HG03175 (cell line): Measurements from ENCODE around the gene RTEL1.
"Not testable (repeated sequence)": the region's sequence is repeated elsewhere in the genome, so short reads cannot be mapped to it uniquely, and the experiment has no call there.

Experiments
- ATAC-seq: cut with Tn5 transposase; IDR thresholded peaks from one replicate; pipeline ENCODE4 v1.9.1; 2021; ENCODE audit warnings: mild to moderate bottlenecking, moderate library complexity; ENCODE audit not compliant: unreplicated experiment

Gene RTEL1

DNA sequence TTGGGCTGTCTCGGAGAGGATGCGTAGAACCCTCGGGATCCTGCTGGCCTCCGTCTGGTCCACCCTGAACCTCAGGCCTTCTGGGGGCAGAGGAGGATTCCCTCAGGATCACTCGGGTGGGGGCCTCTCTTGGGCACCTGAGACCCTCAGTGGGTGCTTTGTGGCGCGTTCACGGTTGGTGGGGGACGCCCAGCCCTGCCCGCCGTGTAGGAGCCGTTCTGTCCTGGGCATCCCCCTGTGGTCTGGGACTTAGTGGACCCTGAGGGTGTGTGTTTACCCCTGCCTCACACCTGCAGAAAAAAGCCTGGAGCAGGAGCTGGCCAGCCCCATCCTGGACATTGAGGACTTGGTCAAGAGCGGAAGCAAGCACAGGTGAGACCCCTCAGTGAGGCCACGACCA is 7.6 kb downstream of the RTEL1 start:
- no peak for ATAC-seq

DNA sequence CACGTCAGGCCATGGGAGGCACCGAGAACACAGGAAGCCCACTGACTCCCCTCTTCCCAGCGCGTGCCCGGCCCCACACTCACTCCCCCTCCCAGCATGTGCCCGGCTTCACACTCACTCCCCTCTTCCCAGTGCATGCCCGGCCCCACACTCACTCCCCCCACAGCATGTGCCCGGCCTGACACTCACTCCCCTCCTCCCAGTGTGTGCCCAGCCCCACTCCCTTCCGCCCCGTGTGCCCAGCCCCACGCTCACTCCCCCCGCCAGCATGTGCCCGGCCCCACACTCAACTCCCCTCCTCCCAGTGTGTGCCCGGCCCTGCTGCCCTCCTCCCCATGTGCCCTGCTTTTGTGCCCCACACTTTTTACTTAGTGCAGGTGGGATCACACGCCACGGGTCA is 9.7 kb downstream of the RTEL1 start:
- ATAC-seq = no peak

DNA sequence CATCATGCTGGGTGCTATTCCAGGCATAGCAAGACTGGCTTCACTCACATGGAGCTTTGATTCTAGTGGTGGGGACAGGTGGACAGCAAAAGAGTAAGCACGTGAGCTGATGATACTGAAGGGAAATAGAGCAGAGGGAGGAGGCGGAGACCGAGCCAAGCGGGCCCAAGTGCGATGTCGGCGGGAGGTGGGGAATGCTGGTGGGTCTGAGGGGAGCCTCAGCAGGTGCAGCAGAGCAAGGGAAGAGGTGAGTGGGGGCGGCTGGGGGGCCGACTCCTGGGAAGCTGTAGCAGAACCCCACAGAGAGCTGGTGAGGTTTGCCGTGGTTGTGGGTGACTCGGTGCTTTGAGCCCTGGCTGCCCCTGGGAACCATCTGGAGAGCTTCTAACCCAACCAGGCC is 10.2 kb downstream of the RTEL1 start:
- ATAC-seq = no peak

DNA sequence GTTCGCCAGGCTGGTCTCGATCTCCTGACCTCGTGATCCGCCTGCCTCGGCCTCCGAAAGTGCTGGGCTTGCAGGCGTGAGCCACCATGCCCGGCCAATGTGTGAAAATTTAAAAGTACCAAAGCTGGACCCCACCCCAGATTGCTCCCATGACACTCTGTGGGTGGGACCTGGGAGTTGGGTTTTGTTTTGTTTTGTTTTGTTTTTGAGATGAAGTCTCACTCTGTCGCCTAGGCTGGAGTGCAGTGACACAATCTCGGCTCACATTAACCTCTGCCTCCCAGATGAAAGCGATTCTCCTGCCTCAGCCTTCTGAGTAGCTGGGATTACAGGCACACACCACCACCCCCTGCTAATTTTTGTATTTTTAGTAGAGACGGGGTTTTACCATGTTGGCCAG is 13.6 kb downstream of the RTEL1 start:
- not testable (repeated sequence) for ATAC-seq

DNA sequence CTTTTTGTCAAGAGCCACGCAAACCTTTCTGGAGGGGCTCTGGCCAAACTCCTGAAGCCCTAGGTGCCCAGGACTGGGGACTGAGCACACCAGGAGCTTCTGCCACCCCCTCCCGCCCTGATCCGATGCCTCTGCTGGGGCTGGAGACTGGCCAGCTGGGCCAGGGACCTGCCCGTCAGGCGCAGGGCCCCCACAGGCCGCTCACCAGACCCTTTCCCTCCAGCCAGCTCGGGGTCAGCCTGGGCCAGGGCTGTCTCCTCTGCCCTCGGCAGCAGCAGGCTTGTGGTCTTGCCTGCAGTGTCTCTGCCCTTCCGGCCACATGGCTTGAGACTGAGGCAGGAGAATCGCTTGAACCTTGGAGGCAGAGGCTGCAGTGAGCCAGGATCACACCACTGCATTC is 14.6 kb downstream of the RTEL1 start:
- no peak for ATAC-seq

DNA sequence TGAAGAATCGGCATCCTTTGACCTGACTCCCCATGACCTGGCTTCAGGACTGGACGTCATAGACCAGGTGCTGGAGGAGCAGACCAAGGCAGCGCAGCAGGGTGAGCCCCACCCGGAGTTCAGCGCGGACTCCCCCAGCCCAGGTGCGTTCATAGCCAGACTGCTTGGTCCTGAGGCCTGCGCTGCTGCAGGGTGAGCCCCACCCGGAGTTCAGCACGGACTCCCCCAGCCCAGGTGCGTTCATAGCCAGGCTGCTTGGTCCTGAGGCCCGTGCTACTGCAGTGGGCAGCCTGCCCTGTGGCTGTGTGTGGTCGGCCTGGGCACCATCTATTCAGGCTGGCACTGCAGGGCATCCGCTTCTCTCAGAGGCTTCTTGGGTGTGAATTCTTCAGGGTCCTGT is 15.8 kb downstream of the RTEL1 start:
- no peak for ATAC-seq

DNA sequence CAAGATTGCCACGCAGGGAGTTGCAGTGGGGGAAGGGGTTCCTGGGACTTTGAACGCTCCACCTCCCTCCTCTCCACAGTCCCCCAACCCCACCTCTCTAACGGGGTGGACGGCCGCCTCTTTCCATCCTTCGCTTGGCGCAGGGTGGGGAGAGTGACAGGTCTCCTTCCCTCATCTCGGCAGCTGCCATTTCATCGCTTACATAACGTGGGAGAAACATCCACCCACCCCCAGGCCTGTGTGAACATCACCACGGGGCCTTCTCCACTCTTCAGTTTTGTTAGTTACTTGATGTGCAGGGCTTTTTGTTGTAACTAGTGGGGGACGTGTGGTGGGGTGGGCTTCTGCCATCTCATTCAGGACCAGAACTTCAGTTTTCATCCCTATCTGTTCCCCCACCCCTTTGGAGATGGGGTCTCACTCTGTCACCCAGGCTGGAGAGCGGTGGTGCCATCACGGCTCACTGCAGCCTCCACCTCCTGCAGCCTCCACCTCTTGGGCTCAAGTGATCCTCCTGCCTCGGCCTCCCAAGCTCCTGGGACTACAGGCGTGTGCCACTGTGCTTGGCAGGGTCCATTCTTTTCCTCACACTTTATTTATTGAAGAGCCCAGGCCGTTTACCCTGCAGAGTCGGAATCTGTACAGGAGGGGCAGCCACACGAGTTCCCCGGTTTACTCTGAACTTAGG is 17.7 kb downstream of the RTEL1 start:
- ATAC-seq = no peak

DNA sequence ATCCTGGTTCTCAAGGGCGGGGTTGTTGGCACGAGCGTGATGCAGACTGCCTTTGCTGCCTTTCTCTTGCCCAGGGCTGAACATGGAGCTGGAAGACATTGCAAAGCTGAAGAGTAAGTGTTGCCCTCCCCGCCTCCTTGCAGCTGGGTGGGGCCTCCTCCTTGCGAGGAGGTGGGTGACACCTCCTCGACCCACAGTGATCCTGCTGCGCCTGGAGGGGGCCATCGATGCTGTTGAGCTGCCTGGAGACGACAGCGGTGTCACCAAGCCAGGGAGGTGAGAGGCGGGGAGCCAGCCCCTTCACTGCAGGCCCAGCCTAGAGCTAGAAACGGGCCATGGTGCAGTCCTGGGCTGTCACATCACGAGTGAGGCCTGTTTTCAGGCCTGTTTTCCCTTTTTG is 20.0 kb downstream of the RTEL1 start:
- no peak for ATAC-seq

DNA sequence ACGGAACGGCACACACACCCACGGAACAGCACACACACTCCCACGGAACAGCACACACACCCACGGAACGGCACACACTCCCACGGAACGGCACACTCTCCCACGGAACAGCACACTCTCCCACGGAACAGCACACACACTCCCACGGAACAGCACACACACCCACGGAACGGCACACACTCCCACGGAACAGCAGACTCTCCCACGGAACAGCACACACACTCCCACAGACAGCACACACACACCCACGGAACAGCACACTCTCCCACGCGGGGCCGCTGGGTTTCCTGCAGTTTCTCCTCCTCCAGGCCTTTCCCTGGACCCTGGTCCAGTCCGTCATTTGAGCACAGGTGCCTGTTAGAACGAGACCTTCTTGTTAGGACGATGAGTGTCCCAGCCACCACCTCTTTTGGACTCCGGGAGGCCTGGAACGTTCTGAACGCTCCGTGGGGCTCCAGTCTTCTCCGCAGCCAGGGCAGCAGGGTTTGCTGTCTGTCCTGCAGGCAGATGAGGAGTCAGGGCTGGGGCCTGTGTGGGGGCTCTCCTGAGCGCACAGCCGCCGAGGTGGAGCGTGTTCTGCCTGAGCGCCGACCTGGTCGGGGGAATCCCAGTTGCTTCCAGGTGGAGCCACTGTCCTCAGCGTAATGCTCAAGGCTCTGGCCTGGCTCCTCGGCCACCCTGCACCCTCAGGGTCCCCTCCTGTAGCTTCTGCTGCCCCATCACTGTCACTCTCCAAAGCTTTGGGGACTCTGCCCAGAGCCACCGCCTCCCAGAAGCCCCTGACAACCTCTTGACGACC is 20.8 kb downstream of the RTEL1 start:
- ATAC-seq = no peak

DNA sequence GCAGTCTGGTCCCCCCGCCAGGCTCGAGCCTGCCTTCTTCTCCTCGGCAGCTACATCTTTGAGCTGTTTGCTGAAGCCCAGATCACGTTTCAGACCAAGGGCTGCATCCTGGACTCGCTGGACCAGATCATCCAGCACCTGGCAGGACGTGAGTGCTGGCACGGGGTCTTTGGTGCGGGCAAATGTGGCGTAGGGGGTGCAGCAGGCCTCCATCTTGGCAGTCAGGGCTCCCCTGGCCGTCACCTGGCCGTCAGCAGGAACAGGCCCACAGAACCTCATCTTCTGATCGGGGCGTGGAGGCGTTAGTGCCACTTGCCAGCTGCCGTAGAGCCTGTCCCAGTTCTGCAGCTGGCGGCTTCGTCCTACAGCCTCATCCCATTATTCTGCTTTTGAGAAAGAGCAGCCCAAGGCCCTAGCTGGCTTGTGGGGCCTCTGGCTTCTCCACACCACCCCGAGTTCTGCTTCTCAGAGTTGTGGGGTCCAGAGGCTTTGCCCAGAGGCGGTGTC is 21.7 kb downstream of the RTEL1 start:
- no peak for ATAC-seq

DNA sequence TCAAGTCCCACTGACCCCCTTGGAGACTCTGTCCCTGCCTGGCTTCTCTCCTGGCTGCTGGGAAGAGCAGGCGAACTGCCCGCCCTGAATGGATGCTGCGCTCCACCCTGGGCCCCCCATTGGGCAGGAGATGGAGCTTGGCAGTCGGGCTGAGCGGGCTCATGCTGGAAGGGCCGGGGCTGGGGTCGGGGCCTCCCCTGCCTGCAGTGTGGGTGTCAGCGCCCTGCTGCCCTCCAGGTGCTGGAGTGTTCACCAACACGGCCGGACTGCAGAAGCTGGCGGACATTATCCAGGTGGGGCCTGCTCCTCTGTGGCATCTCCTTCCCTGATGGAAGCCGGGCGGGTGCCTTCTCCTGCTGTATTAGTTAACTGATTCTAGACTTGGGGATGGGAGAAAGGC is 22.3 kb downstream of the RTEL1 start:
- no peak for ATAC-seq

DNA sequence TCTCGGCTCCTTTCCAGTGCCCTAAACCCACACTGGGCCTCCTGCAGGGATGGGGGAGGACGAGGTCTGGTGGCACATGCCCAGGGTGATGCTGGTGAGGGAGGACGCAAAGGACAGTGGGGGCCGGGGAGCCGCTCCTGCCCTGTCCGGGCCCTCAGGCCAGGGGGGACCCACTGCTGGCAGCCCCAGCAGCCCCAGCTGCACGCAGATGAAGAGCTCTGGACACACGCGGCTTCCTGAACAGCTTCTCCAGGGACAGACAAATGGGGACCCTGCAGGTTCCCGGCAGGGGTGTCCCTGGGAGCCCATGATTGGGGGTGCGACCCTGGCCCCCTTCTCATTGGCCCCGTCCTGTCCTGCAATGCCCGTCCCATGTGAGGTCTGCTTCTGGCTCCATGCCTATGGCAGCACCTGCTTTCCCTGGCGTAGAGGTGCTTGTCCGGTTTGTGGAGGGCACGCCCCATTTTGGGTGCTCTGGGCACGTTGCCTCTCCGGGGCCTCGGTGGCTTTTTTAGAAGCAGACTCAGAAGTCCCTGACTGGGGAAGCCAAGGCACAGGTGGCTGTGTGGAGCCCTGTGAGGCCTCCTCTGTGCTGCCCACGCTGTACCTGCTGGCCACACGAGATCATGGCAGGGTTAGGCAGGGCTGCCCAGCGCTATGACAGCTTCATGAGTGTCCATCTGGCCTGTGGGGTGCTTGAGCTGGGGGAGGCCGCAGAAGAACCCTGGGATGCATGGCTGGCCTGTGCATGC is 22.9 kb downstream of the RTEL1 start:
- no peak for ATAC-seq

DNA sequence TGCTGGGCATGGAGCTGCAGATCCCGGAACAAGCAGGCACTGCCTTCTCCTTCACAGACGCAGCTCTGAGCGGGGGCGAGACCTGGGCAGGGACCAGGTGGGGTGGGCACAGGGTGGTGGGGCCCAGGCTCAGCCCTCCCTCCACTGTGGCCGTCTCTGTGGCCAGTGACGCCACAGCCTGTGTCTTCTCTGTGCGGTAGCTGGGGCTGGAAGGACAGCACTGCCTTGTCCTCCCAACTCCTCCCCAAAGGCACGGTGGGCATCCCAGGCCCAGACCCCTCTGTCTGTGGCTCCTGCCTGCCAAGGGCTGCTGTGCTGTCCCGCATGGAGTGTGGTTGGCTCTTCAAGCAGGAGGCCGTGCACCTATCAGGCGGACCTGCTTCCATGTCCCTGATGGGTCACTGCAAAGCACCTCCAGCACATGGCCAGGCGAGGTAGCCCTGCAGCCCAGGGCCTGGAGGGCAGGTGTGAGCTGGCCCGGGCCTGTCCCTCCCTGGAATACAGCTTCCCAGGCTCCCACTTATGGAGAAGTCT is 23.6 kb downstream of the RTEL1 start:
- no peak for ATAC-seq

DNA sequence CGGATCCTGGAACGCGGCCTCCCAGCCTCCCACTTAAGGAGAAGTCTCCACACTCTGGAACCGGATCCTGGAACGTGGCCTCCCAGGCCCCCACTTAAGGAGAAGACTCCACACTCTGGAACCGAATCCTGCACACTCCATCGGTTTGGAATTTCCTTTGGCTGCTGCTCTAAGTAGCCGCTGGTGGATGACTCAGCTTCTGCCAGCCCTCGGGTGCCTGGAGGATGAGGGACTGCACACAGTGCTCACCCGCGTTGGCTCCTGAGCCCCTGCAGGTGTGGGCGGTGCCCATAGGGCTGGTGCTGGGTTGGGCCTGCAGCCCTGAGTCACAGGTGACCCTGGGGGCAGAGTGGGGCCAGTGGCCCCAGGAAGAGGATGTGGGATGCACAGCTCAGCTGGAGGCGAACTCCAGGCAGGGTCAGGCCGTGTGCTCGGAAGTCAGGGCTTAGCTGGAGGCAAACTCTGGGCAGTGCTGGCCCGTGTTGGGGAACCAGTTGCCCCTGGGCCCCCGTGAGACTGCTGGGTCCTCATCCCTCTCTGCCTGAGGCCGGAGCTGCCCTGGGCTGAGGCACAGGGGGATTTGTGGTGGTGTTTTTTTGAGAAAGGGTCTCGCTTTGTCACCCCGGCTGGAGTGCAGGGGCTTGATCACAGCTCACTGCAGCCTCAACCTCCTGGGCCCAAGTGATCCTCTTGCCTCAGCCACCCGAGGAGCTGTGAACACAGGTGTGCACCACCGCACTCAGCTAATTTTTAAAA is 24.4 kb downstream of the RTEL1 start:
- ATAC-seq = no peak

DNA sequence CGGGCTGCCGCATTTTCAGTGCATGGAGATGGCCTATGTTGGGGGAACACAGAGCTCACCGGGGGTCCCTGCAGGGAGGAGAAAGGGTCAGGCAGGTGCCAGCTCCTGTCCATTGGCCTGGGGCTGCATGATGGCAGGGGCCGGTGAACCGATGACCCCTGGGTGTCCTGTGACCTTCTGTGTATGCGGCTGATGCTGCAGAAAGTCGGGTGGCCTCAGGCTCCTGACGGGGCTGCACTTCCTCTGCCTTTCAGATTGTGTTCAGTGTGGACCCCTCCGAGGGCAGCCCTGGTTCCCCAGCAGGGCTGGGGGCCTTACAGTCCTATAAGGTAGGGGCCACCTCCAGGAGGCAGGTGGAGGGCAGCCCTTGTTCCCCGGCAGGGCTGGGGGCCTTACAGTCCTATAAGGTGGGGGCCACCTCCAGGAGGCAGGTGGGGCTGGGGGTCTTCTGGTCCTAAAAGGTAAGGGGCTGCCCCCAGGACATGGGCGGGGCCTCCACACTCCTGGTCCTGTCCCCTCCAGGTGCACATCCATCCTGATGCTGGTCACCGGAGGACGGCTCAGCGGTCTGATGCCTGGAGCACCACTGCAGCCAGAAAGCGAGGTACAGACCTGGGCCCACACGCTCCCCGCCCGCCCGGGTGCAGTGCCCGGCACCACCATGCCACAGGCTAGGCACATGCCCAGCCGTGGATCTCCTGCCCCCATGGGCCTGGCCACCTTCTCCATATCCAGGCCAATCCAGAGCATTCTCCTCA is 27.3 kb downstream of the RTEL1 start:
- ATAC-seq = no peak

DNA sequence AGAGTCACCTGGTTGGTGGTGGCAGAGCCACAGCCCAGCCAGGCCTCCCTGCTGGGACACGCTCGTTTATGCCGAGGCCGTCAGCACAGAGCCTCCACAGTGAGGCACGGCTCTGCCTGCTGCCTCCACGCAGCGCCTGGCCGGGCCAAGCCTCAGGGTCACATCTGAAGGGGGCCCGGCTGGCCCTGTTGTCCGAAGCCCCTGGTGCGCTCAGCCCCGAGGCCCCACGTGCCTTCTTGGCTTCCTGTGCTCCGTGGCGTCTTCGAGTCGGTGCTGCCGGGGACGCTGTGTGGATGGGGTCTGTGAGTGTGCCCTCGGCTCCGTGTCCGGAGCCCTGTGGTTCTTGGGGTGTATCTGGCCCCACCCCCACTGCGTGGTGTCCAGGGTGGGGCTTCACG is 28.0 kb downstream of the RTEL1 start:
- no peak for ATAC-seq

DNA sequence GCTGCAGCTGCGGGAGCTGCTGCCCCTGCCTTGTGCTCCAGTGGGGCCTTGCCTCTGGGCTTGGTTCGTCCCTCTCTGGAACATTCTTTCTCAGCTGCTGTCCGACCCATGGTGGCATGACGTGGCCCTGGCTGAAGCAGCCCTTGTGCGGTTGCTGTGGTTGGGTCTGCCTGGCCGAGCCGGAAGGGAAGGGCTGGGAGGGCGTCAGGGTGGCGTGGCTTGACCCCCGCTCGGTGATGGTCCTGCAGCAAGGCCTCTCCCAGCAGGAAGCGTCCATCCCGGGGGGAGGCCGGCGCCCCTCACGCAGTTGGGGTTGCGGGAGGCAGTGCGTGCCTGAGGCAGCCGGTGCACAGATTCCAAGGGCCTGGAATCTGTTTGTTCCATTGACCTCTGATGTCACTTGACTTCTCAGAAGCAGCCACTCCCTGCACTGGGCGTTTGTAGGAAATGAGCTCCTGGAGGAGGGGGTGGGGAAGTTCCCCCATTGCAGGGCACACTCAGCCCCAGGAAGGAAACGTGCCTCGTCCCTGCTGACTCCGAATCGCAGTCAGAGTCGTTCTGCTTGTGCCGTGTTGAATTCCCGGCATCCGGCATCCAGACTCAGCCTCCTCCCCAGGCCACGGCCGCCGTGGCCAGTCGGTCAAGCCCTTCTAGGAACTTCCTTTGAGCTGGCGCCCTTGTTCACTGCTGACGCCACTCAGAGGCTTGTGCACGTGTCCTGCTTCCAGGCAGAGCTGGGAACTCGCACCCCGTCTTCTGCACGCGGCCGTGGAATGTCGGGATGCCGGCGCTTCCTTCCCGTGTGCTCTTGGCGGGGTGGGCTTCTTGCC is 28.6 kb downstream of the RTEL1 start:
- no peak for ATAC-seq

DNA sequence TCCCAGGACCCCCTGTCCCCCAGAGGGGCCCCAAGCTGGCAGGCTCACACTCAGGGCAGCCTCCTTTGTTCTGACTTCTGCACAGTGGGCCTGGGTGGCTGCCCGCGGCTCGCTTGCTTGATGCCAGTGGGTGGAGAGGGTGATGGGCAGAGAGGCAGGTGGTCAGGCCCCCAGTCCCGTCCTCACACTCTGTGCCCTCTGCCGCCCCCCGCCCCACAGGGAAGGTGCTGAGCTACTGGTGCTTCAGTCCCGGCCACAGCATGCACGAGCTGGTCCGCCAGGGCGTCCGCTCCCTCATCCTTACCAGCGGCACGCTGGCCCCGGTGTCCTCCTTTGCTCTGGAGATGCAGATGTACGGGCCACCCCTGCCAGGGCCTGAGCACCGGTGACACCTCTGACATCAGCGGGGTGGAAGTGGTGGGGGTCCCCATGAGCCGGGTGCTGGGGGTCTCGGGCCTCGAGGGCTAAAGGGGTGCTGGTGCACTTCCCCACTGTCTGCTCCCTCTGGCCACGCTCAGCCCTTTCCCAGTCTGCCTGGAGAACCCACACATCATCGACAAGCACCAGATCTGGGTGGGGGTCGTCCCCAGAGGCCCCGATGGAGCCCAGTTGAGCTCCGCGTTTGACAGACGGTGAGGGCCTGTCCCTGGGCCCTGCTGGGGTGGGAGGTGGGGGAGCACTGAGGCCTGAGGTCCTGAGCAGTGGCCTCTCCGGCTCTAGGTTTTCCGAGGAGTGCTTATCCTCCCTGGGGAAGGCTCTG is 29.5 kb downstream of the RTEL1 start:
- ATAC-seq = no peak
